ENCODE results near the gene NOL8. TPM values are rescaled to one million over a fixed set of nuclear protein-coding genes. Genes with fewer than 3 reads are reported as not detected.

Gene NOL8
- total RNA-seq, 1 donor from 2014 or later, result 38.5 TPM

DNA sequence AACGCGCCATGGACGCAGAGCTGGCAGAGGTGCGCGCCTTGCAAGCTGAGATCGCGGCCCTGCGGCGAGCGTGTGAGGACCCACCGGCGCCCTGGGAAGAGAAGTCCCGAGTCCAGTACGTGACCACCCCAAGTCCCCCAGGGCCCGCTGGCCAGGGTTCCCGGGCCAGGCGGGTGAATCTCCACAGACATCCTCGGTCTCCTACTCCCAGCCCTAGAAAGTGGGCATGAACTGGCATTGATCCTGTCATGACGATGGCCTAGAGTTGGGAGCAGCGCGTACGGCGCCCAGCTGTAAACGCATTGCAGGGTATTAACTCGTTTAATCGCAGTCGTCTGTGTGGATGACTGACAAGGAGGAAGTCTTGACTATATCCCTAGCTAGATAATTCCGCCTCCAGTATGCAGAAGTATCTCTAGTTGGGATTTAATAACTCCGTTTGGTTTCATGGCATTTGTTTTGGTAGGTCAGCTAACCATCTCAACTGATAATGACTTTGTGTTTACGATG is 896 bp upstream of the NOL8 start:
- no peak for ATAC-seq
- Histone ChIP-seq H3K27ac (peak overlapping the region; percentile 99), H3K9me3 (no peaks in the 10 kb centered on the region), H3K27me3 (ENCODE audit: low read depth) (no peaks in the 10 kb centered on the region), H3K4me1 (peaks cover 25% of the 10 kb centered on the region), H3K4me3 (peak overlapping the region; percentile 84), H3K36me3 (peaks cover 22% of the 10 kb centered on the region)
- intact Hi-C loops (cut with DNase I), result no loop called here
- no peak for DNase-seq
- TF ChIP-seq CTCF (IDR thresholded peaks at IDR 0.05), result no peak

DNA sequence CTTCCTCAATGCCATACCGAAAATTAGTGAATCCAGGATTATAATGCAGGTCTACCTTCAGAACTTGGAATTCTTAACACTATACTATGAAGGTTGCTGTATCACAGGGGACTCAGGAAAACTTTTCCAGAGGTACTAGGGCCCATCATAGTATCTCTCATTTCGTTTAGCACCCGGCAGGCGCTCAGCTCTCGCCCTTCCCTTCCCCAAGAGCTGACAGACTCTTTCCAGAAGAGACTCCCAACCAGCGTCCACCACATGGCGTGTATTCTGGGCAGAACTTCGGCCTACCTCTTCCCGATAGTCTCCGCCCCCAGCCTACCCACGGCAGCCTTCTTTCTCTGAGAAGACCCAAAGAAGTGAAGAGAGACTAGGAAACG is 271 bp downstream of the NOL8 start:
- Histone ChIP-seq H3K27ac (peak overlapping the region; percentile 99), H3K27me3 (ENCODE audit: low read depth) (no peaks in the 10 kb centered on the region), H3K9me3 (no peaks in the 10 kb centered on the region), H3K4me3 (peak overlapping the region; percentile 84), H3K4me1 (peaks cover 25% of the 10 kb centered on the region), H3K36me3 (peaks cover 34% of the 10 kb centered on the region)
- DNase-seq, result peak; percentile 68
- peak; percentile 60 to 72 for ATAC-seq
- TF ChIP-seq CTCF (IDR thresholded peaks at IDR 0.05), result no peak
- intact Hi-C loops (cut with DNase I), result no loop called here

- H3K27ac ChIP-seq, result peak overlapping the region; percentile 99
- TF ChIP-seq CTCF (IDR thresholded peaks at IDR 0.05), result no peak
- DNase-seq (no peak), ATAC-seq (no peak)
- peaks cover 25% of the 10 kb centered on the region for H3K4me1 ChIP-seq
- intact Hi-C loops (cut with DNase I), result no loop called here
- H3K4me3 ChIP-seq, result peak overlapping the region; percentile 84
- H3K9me3 ChIP-seq, result no peaks in the 10 kb centered on the region
- H3K36me3 ChIP-seq, result peaks cover 38% of the 10 kb centered on the region
- no peaks in the 10 kb centered on the region for H3K27me3 ChIP-seq (ENCODE audit: low read depth)
These were observed 719 bp downstream of the NOL8 start for GRCh38 chr9:92324431-92324830.

GRCh38 chr9:92315456-92315855 is 9.7 kb downstream of the NOL8 start:
- H3K9me3 ChIP-seq, result no peaks in the 10 kb centered on the region
- H3K36me3 ChIP-seq, result peaks cover 82% of the 10 kb centered on the region
- ATAC-seq (no peak), DNase-seq (no peak)
- H3K4me1 ChIP-seq, result no peaks in the 10 kb centered on the region
- H3K27ac ChIP-seq, result no peak overlapping the region
- no peak overlapping the region for H3K4me3 ChIP-seq
- intact Hi-C loops (cut with DNase I), result no loop called here
- no peak for TF ChIP-seq CTCF (IDR thresholded peaks at IDR 0.05)
- H3K27me3 ChIP-seq (ENCODE audit: low read depth), result no peaks in the 10 kb centered on the region

GRCh38 chr9:92313624-92314012 is 11.5 kb downstream of the NOL8 start:
- no peaks in the 10 kb centered on the region for H3K4me1 ChIP-seq
- H3K27ac ChIP-seq, result no peak overlapping the region
- H3K4me3 ChIP-seq, result no peak overlapping the region
- H3K9me3 ChIP-seq, result no peaks in the 10 kb centered on the region
- DNase-seq, result no peak
- H3K27me3 ChIP-seq (ENCODE audit: low read depth), result no peaks in the 10 kb centered on the region
- no peak for ATAC-seq
- no peak for TF ChIP-seq CTCF (IDR thresholded peaks at IDR 0.05)
- intact Hi-C loops (cut with DNase I), result no loop called here
- peaks cover 82% of the 10 kb centered on the region for H3K36me3 ChIP-seq
